OCI-LY1 (cell line): ENCODE data around the gene RCAN2.

ENCODE experiments used
- H2AFZ ChIP-seq: fragments of 200-600 bp; sonication (generic), shearing (Covaris generic); 2 replicates; pipeline ENCODE4 v1.6.0; 2014; ENCODE audit warnings: antibody characterized with exemption, mild to moderate bottlenecking, low read length
- H3F3A ChIP-seq: fragments of 200-600 bp; sonication (generic), shearing (Covaris generic); 2 replicates; pipeline ENCODE4 v1.6.0; 2014; ENCODE audit warnings: mild to moderate bottlenecking, antibody characterized with exemption, low read length, moderate library complexity; ENCODE audit not compliant: insufficient read depth
- H3K27ac ChIP-seq: fragments of 200-600 bp; sonication (generic); 2 replicates; pipeline ENCODE4 v1.5.1; 2014; ENCODE audit warnings: low read length, mixed run types, mild to moderate bottlenecking, low read depth; ENCODE audit not compliant: poor library complexity, severe bottlenecking
- H3K27me3 ChIP-seq: fragments of 200-600 bp; sonication (generic); 2 replicates; pipeline ENCODE4 v1.6.0; 2014; ENCODE audit warnings: antibody characterized with exemption, mild to moderate bottlenecking, low read length, moderate library complexity; ENCODE audit not compliant: insufficient read depth
- H3K36me3 ChIP-seq: fragments of 200-600 bp; sonication (generic); 2 replicates; pipeline ENCODE4 v1.6.1; 2014; ENCODE audit warnings: mild to moderate bottlenecking, antibody characterized with exemption, low read length, moderate library complexity, mixed read lengths; ENCODE audit not compliant: insufficient read depth
- H3K4me1 ChIP-seq: fragments of 200-600 bp; sonication (generic); 2 replicates; pipeline ENCODE4 v1.5.1; 2014; ENCODE audit warnings: mild to moderate bottlenecking, low read length, moderate library complexity; ENCODE audit not compliant: insufficient read depth, severe bottlenecking
- H3K4me2 ChIP-seq: fragments of 200-600 bp; sonication (generic), shearing (Covaris generic); 2 replicates; pipeline ENCODE4 v1.6.1; 2014; ENCODE audit warnings: low read length
- H3K4me3 ChIP-seq: fragments of 200-600 bp; sonication (generic); 2 replicates; pipeline ENCODE4 v1.5.1; 2014; ENCODE audit warnings: low read length, low read depth, mild to moderate bottlenecking, mixed read lengths; ENCODE audit not compliant: poor library complexity, severe bottlenecking
- H3K79me2 ChIP-seq: fragments of 200-600 bp; shearing (Covaris generic); 2 replicates; pipeline ENCODE4 v1.6.1; 2016; ENCODE audit warnings: mixed run types, low read length, mixed read lengths; ENCODE audit not compliant: insufficient read depth
- H3K9ac ChIP-seq: fragments of 200-600 bp; sonication (generic), shearing (Covaris generic); 2 replicates; pipeline ENCODE4 v1.6.1; 2014; ENCODE audit warnings: mild to moderate bottlenecking, low read length, mixed read lengths
- H3K9me2 ChIP-seq: fragments of 200-600 bp; sonication (generic), shearing (Covaris generic); 2 replicates; pipeline ENCODE4 v1.6.1; 2014; ENCODE audit warnings: low read depth, mild to moderate bottlenecking, low read length, mixed read lengths
- H3K9me3 ChIP-seq: fragments of 200-600 bp; shearing (Covaris generic); 2 replicates; pipeline ENCODE4 v1.6.1; 2014; ENCODE audit warnings: low read length, mixed read lengths
- H4K20me1 ChIP-seq: fragments of 200-600 bp; sonication (generic), shearing (Covaris generic); 2 replicates; pipeline ENCODE4 v1.6.0; 2016; ENCODE audit warnings: mild to moderate bottlenecking, low read length; ENCODE audit not compliant: insufficient read depth
- EZH2 ChIP-seq: fragments of 200-600 bp; sonication (generic), shearing (Covaris generic); IDR thresholded peaks from 2 replicates; pipeline ENCODE4 v1.8.0; 2017; ENCODE audit warnings: borderline replicate concordance, mixed run types, mild to moderate bottlenecking, antibody characterized with exemption, low read length, moderate library complexity, mixed read lengths
- TF ChIP-seq, protein P1 (sequence below): fragments of 200-600 bp; sonication (generic), shearing (Covaris generic); IDR thresholded peaks from 2 replicates; pipeline ENCODE4 v1.5.1; 2017; ENCODE audit warnings: mild to moderate bottlenecking, antibody characterized with exemption, low read length, moderate library complexity, mixed read lengths

RCAN2 gene

DNA sequence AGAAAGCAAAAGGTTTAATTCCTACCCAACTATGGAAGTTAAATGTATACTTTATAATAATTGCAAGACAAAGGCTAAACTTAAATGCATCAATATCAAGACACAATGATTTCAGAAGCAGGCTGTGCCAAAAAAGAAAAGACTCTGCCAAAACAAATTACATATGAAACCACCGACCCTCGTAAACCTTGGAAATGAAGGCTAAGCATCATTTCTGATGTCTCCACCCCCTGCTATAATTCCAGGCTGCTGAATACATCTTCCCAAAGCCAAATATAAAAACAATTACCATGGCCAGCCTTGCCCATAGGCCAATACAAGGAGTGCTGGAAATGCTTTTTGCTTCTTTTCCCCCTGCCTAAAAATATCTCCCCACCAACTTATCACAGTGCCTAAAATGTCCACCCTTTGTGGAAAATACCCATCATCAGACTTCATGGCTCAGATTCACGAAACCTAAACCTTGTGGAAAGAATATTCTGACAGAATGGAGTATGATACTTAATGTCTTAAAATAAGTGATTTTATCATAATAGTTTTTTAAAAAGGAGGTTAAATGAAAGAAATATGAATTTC is 37.4 kb downstream of the RCAN2 start:
- Histone ChIP-seq H3K4me1 (no peaks in the 10 kb centered on the region), H4K20me1 (no peaks in the 10 kb centered on the region), H3F3A (no peaks in the 10 kb centered on the region), H3K27me3 (no peaks in the 10 kb centered on the region), H3K4me3 (no peak overlapping the region), H3K4me2 (no peak overlapping the region), H2AFZ (no peak overlapping the region), H3K27ac (no peak overlapping the region), H3K36me3 (no peaks in the 10 kb centered on the region), H3K9me2 (no peaks in the 10 kb centered on the region), H3K9ac (no peak overlapping the region), H3K9me3 (peaks cover 2% of the 10 kb centered on the region; the same call in 1 of the 2 replicates), H3K79me2 (no peaks in the 10 kb centered on the region)
- TF ChIP-seq, protein P1, sequence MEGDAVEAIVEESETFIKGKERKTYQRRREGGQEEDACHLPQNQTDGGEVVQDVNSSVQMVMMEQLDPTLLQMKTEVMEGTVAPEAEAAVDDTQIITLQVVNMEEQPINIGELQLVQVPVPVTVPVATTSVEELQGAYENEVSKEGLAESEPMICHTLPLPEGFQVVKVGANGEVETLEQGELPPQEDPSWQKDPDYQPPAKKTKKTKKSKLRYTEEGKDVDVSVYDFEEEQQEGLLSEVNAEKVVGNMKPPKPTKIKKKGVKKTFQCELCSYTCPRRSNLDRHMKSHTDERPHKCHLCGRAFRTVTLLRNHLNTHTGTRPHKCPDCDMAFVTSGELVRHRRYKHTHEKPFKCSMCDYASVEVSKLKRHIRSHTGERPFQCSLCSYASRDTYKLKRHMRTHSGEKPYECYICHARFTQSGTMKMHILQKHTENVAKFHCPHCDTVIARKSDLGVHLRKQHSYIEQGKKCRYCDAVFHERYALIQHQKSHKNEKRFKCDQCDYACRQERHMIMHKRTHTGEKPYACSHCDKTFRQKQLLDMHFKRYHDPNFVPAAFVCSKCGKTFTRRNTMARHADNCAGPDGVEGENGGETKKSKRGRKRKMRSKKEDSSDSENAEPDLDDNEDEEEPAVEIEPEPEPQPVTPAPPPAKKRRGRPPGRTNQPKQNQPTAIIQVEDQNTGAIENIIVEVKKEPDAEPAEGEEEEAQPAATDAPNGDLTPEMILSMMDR = no peak
- TF ChIP-seq EZH2 = no peak

DNA sequence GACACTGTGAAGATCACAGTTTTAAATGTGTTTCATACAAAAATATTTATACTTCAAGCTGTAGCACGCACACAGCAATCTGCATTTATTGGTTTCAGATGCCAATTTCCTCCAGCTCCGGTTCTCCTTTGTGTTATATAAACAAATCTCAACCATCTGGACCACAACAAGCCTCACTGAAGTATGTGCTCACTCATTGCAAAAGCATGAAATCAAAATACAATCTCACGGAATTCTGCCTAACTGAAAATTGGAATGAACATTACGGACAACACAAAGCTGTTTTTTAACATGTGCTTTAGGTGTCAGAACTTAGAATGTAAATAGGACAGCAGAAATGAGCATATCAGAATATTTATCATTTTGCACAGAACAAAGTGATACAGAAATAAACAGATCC is 38.0 kb downstream of the RCAN2 start:
- H2AFZ ChIP-seq = no peak overlapping the region
- TF ChIP-seq, protein P1 = no peak
- TF ChIP-seq EZH2 = no peak
- no peaks in the 10 kb centered on the region; the same call in 1 of the 2 replicates for H3K9me2 ChIP-seq
- peaks cover 2% of the 10 kb centered on the region; the same call in 1 of the 2 replicates for H3K9me3 ChIP-seq
- no peaks in the 10 kb centered on the region for H3K36me3 ChIP-seq
- no peaks in the 10 kb centered on the region for H3K27me3 ChIP-seq
- H3K4me1 ChIP-seq = no peaks in the 10 kb centered on the region
- no peak overlapping the region for H3K4me2 ChIP-seq
- no peak overlapping the region for H3K9ac ChIP-seq
- no peak overlapping the region for H3K4me3 ChIP-seq
- H3K27ac ChIP-seq = no peak overlapping the region
- H4K20me1 ChIP-seq = no peaks in the 10 kb centered on the region
- H3K79me2 ChIP-seq = no peaks in the 10 kb centered on the region
- H3F3A ChIP-seq = no peaks in the 10 kb centered on the region

DNA sequence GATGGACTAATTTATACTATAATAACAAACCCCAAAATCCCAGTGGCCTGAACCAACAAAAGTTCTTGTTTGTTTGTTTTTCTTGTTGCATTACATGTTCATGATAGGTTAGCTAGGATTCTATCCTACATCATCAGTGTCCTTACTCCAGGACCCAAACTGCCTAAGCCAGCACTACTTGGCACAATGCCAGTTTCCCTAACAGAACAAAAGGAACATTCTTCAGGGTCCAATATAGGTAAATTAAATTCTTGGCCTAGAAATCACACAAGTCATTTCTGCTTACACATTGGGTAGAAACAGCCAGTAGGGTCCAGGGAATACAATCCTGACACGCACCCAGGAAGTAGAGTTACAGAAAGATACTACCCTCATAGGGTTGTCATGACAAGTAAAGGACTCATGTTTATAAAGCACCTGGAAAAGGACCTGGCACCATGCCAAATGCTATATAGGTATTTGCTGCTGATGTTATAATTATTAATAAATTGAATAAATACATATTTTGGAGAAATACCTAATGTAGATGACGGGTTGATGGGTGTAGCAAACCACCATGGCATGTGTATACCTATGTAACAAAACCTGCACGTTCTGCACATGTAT is 38.8 kb downstream of the RCAN2 start:
- Histone ChIP-seq H3K4me1 (no peaks in the 10 kb centered on the region), H3K9me3 (peaks cover 2% of the 10 kb centered on the region; the same call in 1 of the 2 replicates), H3K9me2 (no peaks in the 10 kb centered on the region; the same call in 1 of the 2 replicates), H3K27ac (no peak overlapping the region), H3K27me3 (no peaks in the 10 kb centered on the region), H3K79me2 (no peaks in the 10 kb centered on the region), H3F3A (no peaks in the 10 kb centered on the region), H3K9ac (no peak overlapping the region), H2AFZ (no peak overlapping the region), H3K36me3 (no peaks in the 10 kb centered on the region), H3K4me2 (no peak overlapping the region), H4K20me1 (no peaks in the 10 kb centered on the region), H3K4me3 (no peak overlapping the region)
- TF ChIP-seq, protein P1 = no peak
- TF ChIP-seq EZH2 = no peak
